Measurements from ENCODE around the gene TBC1D5. TPM values are rescaled to one million over a fixed set of nuclear protein-coding genes. Genes with fewer than 3 reads are reported as not detected.

The TBC1D5 gene
- total and polyA plus RNA-seq, 2 of the 8 experiments (the other 6 are each of a cell fraction or from before 2014, with no cell fraction given) = 11.0 to 22.9 TPM

DNA sequence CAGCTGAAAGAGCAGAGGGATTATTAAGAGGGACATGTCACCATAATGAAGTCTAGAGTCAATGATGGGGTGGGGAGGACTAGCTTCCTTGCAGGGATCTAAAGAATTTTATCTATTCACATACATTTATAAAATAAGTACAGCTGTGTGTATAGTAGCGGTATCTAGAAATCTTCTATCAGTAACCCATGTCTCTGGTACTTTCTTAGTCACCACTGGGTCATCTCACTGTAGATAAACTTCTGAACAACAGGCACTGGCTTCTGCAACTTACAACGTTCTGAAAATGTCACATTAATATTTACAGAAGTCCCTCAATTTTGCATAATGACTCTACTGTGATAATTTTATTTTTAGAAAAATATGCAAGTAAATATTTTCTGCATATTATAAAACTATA, 401.7 kb downstream of the TBC1D5 start:
- CTCF ChIA-PET (ENCODE audit: partially characterized antibody) = interaction anchor here (0.8 to 1.4 kb wide), 2 partner anchors 8 to 19 kb away, joined by 3 to 4 read pairs; no protein-coding TSS in a partner anchor
- DNase-seq (ENCODE audit: low read depth in 1 of 2, low spot score in 2 of 2) (no peak), FAIRE-seq (no peak)
- 86% methylated on average over 2 of the region's 2 CpGs; no CpG with 5 or more reads in 1 of the 2 experiments for WGBS, 2 experiments (ENCODE audit: extremely low coverage in 1 of 2, insufficient coverage in 1 of 2, insufficient read length in 1 of 2, insufficient replicate concordance in 2 of 2, low coverage in 1 of 2, low lambda C conversion rate in 2 of 2, missing lambda C conversion rate in 1 of 2)
- Histone ChIP-seq H2BK12ac (ENCODE audit: low read depth, low read length) (no peak overlapping the region), H2BK120ac (replicated peaks; ENCODE audit: low read depth, low read length) (no peak overlapping the region), H2BK20ac (ENCODE audit: low read length) (no peak overlapping the region), H4K8ac (ENCODE audit: extremely low read depth, insufficient read depth, low read length) (no peak overlapping the region), H3K9ac (replicated peaks in 1 of 4; ENCODE audit: extremely low read depth in 1 of 4, low read depth in 3 of 4, low read length in 3 of 4) (no peak overlapping the region), H2AFZ (ENCODE audit: low read length) (no peak overlapping the region), H3K4me3 (ENCODE audit: extremely low read depth in 1 of 4, insufficient read depth in 2 of 4, low read depth in 3 of 4, low read length in 4 of 4) (no peak overlapping the region), H3K14ac (ENCODE audit: insufficient read length) (no peak overlapping the region), H2BK5ac (ENCODE audit: low read depth, low read length) (no peak overlapping the region), H3K9me3 (ENCODE audit: insufficient read depth in 2 of 2, low read depth in 1 of 2, low read length in 1 of 2) (no peaks in the 10 kb centered on the region), H2BK15ac (ENCODE audit: low read length) (no peak overlapping the region), H3K27ac (ENCODE audit: low read depth, low read length) (no peak overlapping the region), H3K4me2 (ENCODE audit: insufficient read depth in 1 of 2, low read depth in 2 of 2, low read length in 2 of 2) (no peak overlapping the region), H3K4ac (replicated peaks; ENCODE audit: insufficient read length, low read depth, low read length) (no peak overlapping the region), H3K18ac (ENCODE audit: extremely low read depth, low read length) (no peak overlapping the region), H3K56ac (replicated peaks; ENCODE audit: insufficient read length, low read depth, low read length) (no peak overlapping the region), H3K4me1 (replicated peaks in 1 of 4; ENCODE audit: control insufficient read depth in 3 of 4, insufficient read depth in 4 of 4, low read length in 3 of 4) (no peaks in the 10 kb centered on the region), H3K23me2 (ENCODE audit: low read depth, low read length) (no peaks in the 10 kb centered on the region), H2AK5ac (ENCODE audit: low read depth, low read length) (no peak overlapping the region), H3K79me1 (ENCODE audit: low read depth, low read length) (no peaks in the 10 kb centered on the region), H3K27me3 (replicated peaks in 1 of 4; ENCODE audit: control insufficient read depth in 3 of 4, extremely low read depth in 1 of 4, insufficient read depth in 3 of 4, low read length in 3 of 4) (no peaks in the 10 kb centered on the region), H4K91ac (replicated peaks; ENCODE audit: insufficient read length, low read length) (no peak overlapping the region), H4K20me1 (replicated peaks in 1 of 2; ENCODE audit: control insufficient read depth in 1 of 2, insufficient read depth in 2 of 2, low read length in 2 of 2) (no peaks in the 10 kb centered on the region), H3K23ac (ENCODE audit: insufficient read length) (no peak overlapping the region), H4K5ac (ENCODE audit: insufficient read length, low read depth, low read length) (no peak overlapping the region), H3K36me3 (ENCODE audit: control insufficient read depth in 2 of 4, insufficient read depth in 4 of 4, low read length in 3 of 4) (no peaks in the 10 kb centered on the region), H3K79me2 (ENCODE audit: control insufficient read depth in 1 of 2, insufficient read depth in 2 of 2, low read length in 2 of 2) (no peaks in the 10 kb centered on the region)
- POLR2A ChIA-PET (ENCODE audit: partially characterized antibody) = no interaction called here
- TF ChIP-seq, protein P1, sequence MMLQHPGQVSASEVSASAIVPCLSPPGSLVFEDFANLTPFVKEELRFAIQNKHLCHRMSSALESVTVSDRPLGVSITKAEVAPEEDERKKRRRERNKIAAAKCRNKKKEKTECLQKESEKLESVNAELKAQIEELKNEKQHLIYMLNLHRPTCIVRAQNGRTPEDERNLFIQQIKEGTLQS (IDR thresholded peaks at IDR 0.05; ENCODE audit: insufficient read depth, low read depth, low read length) = no peak
- TF ChIP-seq FOSL1 (IDR thresholded peaks at IDR 0.05; ENCODE audit: insufficient read depth, low read depth, low read length) (no peak), TCF12 (IDR thresholded peaks at IDR 0.05; ENCODE audit: low read depth, low read length) (no peak), SIX5 (IDR thresholded peaks at IDR 0.05; ENCODE audit: low read depth, low read length) (no peak), SP2 (IDR thresholded peaks at IDR 0.05; ENCODE audit: low read length) (no peak), HDAC6 (IDR thresholded peaks at IDR 0.05; ENCODE audit: low read depth, low read length) (no peak), RXRA (IDR thresholded peaks at IDR 0.05; ENCODE audit: insufficient read depth, low read depth, low read length) (no peak), SRF (IDR thresholded peaks at IDR 0.05; ENCODE audit: low read depth, low read length) (no peak), RAD21 (IDR thresholded peaks at IDR 0.05 in 1 of 2, conservative IDR thresholded peaks at IDR 0.05 in 1 of 2; ENCODE audit: low read depth in 2 of 2, low read length in 2 of 2) (no peak), GABPA (IDR thresholded peaks at IDR 0.05; ENCODE audit: borderline replicate concordance, insufficient read depth, low read length) (no peak), JUND (IDR thresholded peaks at IDR 0.05; ENCODE audit: low read length) (no peak), RFX5 (IDR thresholded peaks at IDR 0.05; ENCODE audit: borderline replicate concordance, low read depth, low read length) (no peak), BRCA1 (IDR thresholded peaks at IDR 0.05; ENCODE audit: low read depth, low read length) (no peak), RBBP5 (IDR thresholded peaks at IDR 0.05; ENCODE audit: borderline replicate concordance, low read depth, low read length) (no peak)
